ENCODE measurements around the gene NCOA1. TPM values are rescaled to one million over a fixed set of nuclear protein-coding genes. Genes with fewer than 3 reads are reported as not detected.
A peak's percentile ranks its signal among the peaks of the same experiment; 100 is the strongest.

The NCOA1 gene
- total and polyA plus RNA-seq, 4 donors = 6.5 to 26.6 (median 16.3) TPM

GRCh38 chr2:24543252-24543651 lies 52.2 kb downstream of the NCOA1 start:
- Histone ChIP-seq H3K4me1 (ENCODE audit: control insufficient read depth in 4 of 4, insufficient read depth in 4 of 4, low read length in 3 of 4) (no peaks in the 10 kb centered on the region), H3K36me3 (ENCODE audit: control insufficient read depth in 4 of 4, insufficient read depth in 3 of 4, low read depth in 1 of 4, low read length in 3 of 4) (no peaks in the 10 kb centered on the region), H3K9ac (ENCODE audit: low read depth in 1 of 2, low read length in 2 of 2) (no peak overlapping the region), H3K27ac (ENCODE audit: low read depth in 1 of 2, low read length in 2 of 2) (no peak overlapping the region), H3K27me3 (ENCODE audit: control insufficient read depth in 4 of 4, insufficient read depth in 4 of 4, low read length in 3 of 4) (no peaks in the 10 kb centered on the region), H3K9me3 (ENCODE audit: control insufficient read depth in 4 of 4, low read length in 3 of 4) (peaks cover 0 to 6% (median under 1%) of the 10 kb centered on the region in 4 donors), H3K4me3 (ENCODE audit: low read depth in 1 of 3, low read length in 3 of 3) (no peak overlapping the region)
- WGBS = 90% methylated on average over 2 of the region's 2 CpGs
- no peak for DNase-seq (ENCODE audit: low spot score)
- TF ChIP-seq RAD21 (IDR thresholded peaks at IDR 0.05) (peak in 1 of 2 donors; percentile 49), ATF3 (IDR thresholded peaks at IDR 0.05) (no peak), HNF4A (conservative IDR thresholded peaks at IDR 0.05) (no peak)

- no peak for DNase-seq (ENCODE audit: low spot score)
- TF ChIP-seq MAX (IDR thresholded peaks at IDR 0.05) = no peak
- TF ChIP-seq GABPA (IDR thresholded peaks at IDR 0.05 in 1 of 2, conservative IDR thresholded peaks at IDR 0.05 in 1 of 2) = no peak
- no peak for TF ChIP-seq HNF4G (IDR thresholded peaks at IDR 0.05)
- TF ChIP-seq JUND (IDR thresholded peaks at IDR 0.05) = no peak
- TF ChIP-seq FOXA1 (IDR thresholded peaks at IDR 0.05) = no peak
- no peak for TF ChIP-seq ATF3 (IDR thresholded peaks at IDR 0.05)
- no peak for TF ChIP-seq REST (IDR thresholded peaks at IDR 0.05)
- no peak for TF ChIP-seq EGR1 (IDR thresholded peaks at IDR 0.05; ENCODE audit: low read depth in 2 of 2)
- no peak for TF ChIP-seq SP1 (IDR thresholded peaks at IDR 0.05)
- no peak for TF ChIP-seq RAD21 (IDR thresholded peaks at IDR 0.05)
- TF ChIP-seq HNF4A (conservative IDR thresholded peaks at IDR 0.05) = no peak
- no peak for TF ChIP-seq TAF1 (conservative IDR thresholded peaks at IDR 0.05)
- Histone ChIP-seq H3K36me3 (ENCODE audit: control insufficient read depth in 4 of 4, insufficient read depth in 3 of 4, low read depth in 1 of 4, low read length in 3 of 4) (no peaks in the 10 kb centered on the region), H3K9ac (ENCODE audit: low read depth in 1 of 2, low read length in 2 of 2) (no peak overlapping the region), H3K4me1 (ENCODE audit: control insufficient read depth in 4 of 4, insufficient read depth in 4 of 4, low read length in 3 of 4) (no peaks in the 10 kb centered on the region), H3K9me3 (ENCODE audit: control insufficient read depth in 4 of 4, low read length in 3 of 4) (peaks cover 0 to 6% (median under 1%) of the 10 kb centered on the region in 4 donors), H3K27me3 (ENCODE audit: control insufficient read depth in 4 of 4, insufficient read depth in 4 of 4, low read length in 3 of 4) (no peaks in the 10 kb centered on the region), H3K27ac (ENCODE audit: low read depth in 1 of 2, low read length in 2 of 2) (no peak overlapping the region), H3K4me3 (ENCODE audit: low read depth in 1 of 3, low read length in 3 of 3) (no peak overlapping the region)
- WGBS = 99% methylated on average over 1 of the region's 1 CpG
These were observed 53.5 kb downstream of the NCOA1 start for GRCh38 chr2:24544456-24545115.

GRCh38 chr2:24546669-24547068 lies 55.6 kb downstream of the NCOA1 start:
- Histone ChIP-seq H3K36me3 (ENCODE audit: control insufficient read depth in 4 of 4, insufficient read depth in 3 of 4, low read depth in 1 of 4, low read length in 3 of 4) (no peaks in the 10 kb centered on the region), H3K4me3 (ENCODE audit: low read depth in 1 of 3, low read length in 3 of 3) (no peak overlapping the region), H3K4me1 (ENCODE audit: control insufficient read depth in 4 of 4, insufficient read depth in 4 of 4, low read length in 3 of 4) (no peaks in the 10 kb centered on the region), H3K9ac (ENCODE audit: low read depth in 1 of 2, low read length in 2 of 2) (no peak overlapping the region), H3K27me3 (ENCODE audit: control insufficient read depth in 4 of 4, insufficient read depth in 4 of 4, low read length in 3 of 4) (no peaks in the 10 kb centered on the region), H3K27ac (ENCODE audit: low read depth in 1 of 2, low read length in 2 of 2) (no peak overlapping the region), H3K9me3 (ENCODE audit: control insufficient read depth in 4 of 4, low read length in 3 of 4) (peaks cover 0 to 6% (median under 1%) of the 10 kb centered on the region in 4 donors)
- 98% methylated on average over 1 of the region's 1 CpG for WGBS
- no peak for DNase-seq (ENCODE audit: low spot score)
- TF ChIP-seq RXRA (IDR thresholded peaks at IDR 0.05) = no peak
- no peak for TF ChIP-seq HNF4G (IDR thresholded peaks at IDR 0.05)
- TF ChIP-seq FOXA2 (IDR thresholded peaks at IDR 0.05) = no peak
- TF ChIP-seq REST (IDR thresholded peaks at IDR 0.05) = no peak
- no peak for TF ChIP-seq CTCF (IDR thresholded peaks at IDR 0.05; ENCODE audit: low read depth, low read length, missing input control)
- no peak for TF ChIP-seq HNF4A (conservative IDR thresholded peaks at IDR 0.05)
- TF ChIP-seq FOXA1 (IDR thresholded peaks at IDR 0.05) = no peak
- TF ChIP-seq RAD21 (IDR thresholded peaks at IDR 0.05) = no peak
- no peak for TF ChIP-seq EGR1 (IDR thresholded peaks at IDR 0.05; ENCODE audit: low read depth in 2 of 2)
- TF ChIP-seq NR2F2 (IDR thresholded peaks at IDR 0.05) = no peak
- no peak for TF ChIP-seq ATF3 (IDR thresholded peaks at IDR 0.05)
- TF ChIP-seq JUND (IDR thresholded peaks at IDR 0.05) = no peak

All from liver (tissue), 9 donors.